Upper lobe of right lung (tissue), 1 donor: Measurements from ENCODE around the gene LHFPL6. TPM values are rescaled to one million over a fixed set of nuclear protein-coding genes. Genes with fewer than 3 reads are reported as not detected.

ENCODE experiments used
- ATAC-seq: fragments of 200-7000 bp; cut with Tn5 transposase; one replicate; pipeline ENCODE4 v1.9.1; 2020; ENCODE audit warnings: mild to moderate bottlenecking, moderate library complexity
- DNase-seq: peaks from one replicate; pipeline ENCODE4 v3.0.0-alpha.2; 2020
- H3K27ac ChIP-seq: fragments of 200-600 bp; one replicate; pipeline ENCODE4 v1.8.0; 2022
- H3K27me3 ChIP-seq: fragments of 200-600 bp; one replicate; pipeline ENCODE4 v1.8.0; 2022; ENCODE audit warnings: mild to moderate bottlenecking
- H3K36me3 ChIP-seq: fragments of 200-600 bp; one replicate; pipeline ENCODE4 v1.8.0; 2022
- H3K4me1 ChIP-seq: fragments of 200-600 bp; one replicate; pipeline ENCODE4 v1.8.0; 2022
- H3K4me3 ChIP-seq: fragments of 200-600 bp; one replicate; pipeline ENCODE4 v1.8.0; 2022; ENCODE audit warnings: mild to moderate bottlenecking
- H3K9me3 ChIP-seq: fragments of 200-600 bp; one replicate; pipeline ENCODE4 v1.8.0; 2022
- intact Hi-C: fragments of 100-400 bp; cut with DNase I; formaldehyde crosslinking; loops from one replicate; pipeline ENCODE4 v1.11.0; 2022
- total RNA-seq: library from RNA; stranded (reverse); fragmentation: NEBNext Ultra II Directional; extraction: Animal tissue kit (Norgen Biotek cat#: 25700); gene quantifications from one replicate; pipeline ENCODE4 v1.2.1, GENCODE V29; 2021
- TF ChIP-seq, protein P1 (sequence below): fragments of 200-600 bp; IDR thresholded peaks from one replicate; pipeline ENCODE4 v1.8.0; 2022; ENCODE audit warnings: antibody characterized with exemption
- donor health status: DM: no; HTN: yes; CAD: no; lungs with severe emphysema.

The LHFPL6 gene
- total RNA-seq, 1 donor from 2014 or later: 80.0 TPM

DNA sequence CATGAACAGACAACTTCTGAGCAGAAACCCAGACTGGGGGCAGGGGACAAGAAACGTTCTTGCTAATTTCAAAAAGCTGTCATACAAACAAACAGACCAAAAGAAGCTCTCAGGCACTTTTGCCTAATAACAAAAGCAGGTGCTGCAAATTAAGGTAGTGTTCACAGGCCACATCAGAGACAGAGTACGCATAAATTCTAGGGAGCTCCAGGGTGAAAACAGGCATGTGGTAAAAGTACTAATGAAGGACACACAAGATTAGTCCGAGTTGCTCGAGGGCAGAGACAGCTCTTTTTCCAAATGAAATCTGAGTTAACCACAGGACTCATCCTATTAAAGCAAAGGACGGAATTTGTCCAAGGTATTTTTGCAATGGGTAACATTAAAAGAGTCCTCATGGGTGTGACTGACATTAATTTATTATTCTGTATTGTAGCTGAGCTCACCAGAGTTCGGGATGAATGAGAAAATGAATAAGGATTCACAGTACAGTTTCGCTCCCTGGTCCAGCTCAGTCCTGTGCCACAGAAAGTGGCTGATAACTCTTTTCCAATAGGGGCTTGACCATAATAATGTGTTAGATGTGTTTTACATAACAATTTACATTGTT lies 197.3 kb downstream of the LHFPL6 start:
- H3K27ac ChIP-seq: no peak overlapping the region

GRCh38 chr13:39405107-39405506 lies 197.9 kb downstream of the LHFPL6 start:
- TF ChIP-seq, protein P1, sequence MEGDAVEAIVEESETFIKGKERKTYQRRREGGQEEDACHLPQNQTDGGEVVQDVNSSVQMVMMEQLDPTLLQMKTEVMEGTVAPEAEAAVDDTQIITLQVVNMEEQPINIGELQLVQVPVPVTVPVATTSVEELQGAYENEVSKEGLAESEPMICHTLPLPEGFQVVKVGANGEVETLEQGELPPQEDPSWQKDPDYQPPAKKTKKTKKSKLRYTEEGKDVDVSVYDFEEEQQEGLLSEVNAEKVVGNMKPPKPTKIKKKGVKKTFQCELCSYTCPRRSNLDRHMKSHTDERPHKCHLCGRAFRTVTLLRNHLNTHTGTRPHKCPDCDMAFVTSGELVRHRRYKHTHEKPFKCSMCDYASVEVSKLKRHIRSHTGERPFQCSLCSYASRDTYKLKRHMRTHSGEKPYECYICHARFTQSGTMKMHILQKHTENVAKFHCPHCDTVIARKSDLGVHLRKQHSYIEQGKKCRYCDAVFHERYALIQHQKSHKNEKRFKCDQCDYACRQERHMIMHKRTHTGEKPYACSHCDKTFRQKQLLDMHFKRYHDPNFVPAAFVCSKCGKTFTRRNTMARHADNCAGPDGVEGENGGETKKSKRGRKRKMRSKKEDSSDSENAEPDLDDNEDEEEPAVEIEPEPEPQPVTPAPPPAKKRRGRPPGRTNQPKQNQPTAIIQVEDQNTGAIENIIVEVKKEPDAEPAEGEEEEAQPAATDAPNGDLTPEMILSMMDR: no peak
- no peak for ATAC-seq
- Histone ChIP-seq H3K27me3 (no peaks in the 10 kb centered on the region), H3K27ac (no peak overlapping the region), H3K4me3 (no peak overlapping the region), H3K4me1 (peaks cover 21% of the 10 kb centered on the region), H3K36me3 (no peaks in the 10 kb centered on the region), H3K9me3 (no peaks in the 10 kb centered on the region)
- intact Hi-C loops: no loop called here
- DNase-seq: no peak

More for the DNA sequence above, 197.3 kb downstream of the LHFPL6 start:
- Histone ChIP-seq H3K36me3 (no peaks in the 10 kb centered on the region), H3K4me1 (peaks cover 27% of the 10 kb centered on the region), H3K4me3 (no peak overlapping the region), H3K27me3 (no peaks in the 10 kb centered on the region), H3K9me3 (no peaks in the 10 kb centered on the region)
- DNase-seq (no peak), ATAC-seq (no peak)
- intact Hi-C loops: no loop called here
- TF ChIP-seq, protein P1: no peak

GRCh38 chr13:39403106-39403505 lies 199.9 kb downstream of the LHFPL6 start:
- Histone ChIP-seq H3K4me3 (no peak overlapping the region), H3K27me3 (no peaks in the 10 kb centered on the region), H3K4me1 (peaks cover 5% of the 10 kb centered on the region), H3K9me3 (no peaks in the 10 kb centered on the region), H3K36me3 (no peaks in the 10 kb centered on the region), H3K27ac (no peak overlapping the region)
- no peak for ATAC-seq
- TF ChIP-seq, protein P1: no peak
- intact Hi-C loops: no loop called here
- no peak for DNase-seq

GRCh38 chr13:39402221-39402970 lies 200.6 kb downstream of the LHFPL6 start:
- H3K27me3 ChIP-seq: no peaks in the 10 kb centered on the region
- no peak overlapping the region for H3K4me3 ChIP-seq
- TF ChIP-seq, protein P1: no peak
- ATAC-seq: no peak
- intact Hi-C loops: no loop called here
- no peaks in the 10 kb centered on the region for H3K9me3 ChIP-seq
- no peak for DNase-seq
- H3K27ac ChIP-seq: no peak overlapping the region
- no peaks in the 10 kb centered on the region for H3K36me3 ChIP-seq
- no peaks in the 10 kb centered on the region for H3K4me1 ChIP-seq

DNA sequence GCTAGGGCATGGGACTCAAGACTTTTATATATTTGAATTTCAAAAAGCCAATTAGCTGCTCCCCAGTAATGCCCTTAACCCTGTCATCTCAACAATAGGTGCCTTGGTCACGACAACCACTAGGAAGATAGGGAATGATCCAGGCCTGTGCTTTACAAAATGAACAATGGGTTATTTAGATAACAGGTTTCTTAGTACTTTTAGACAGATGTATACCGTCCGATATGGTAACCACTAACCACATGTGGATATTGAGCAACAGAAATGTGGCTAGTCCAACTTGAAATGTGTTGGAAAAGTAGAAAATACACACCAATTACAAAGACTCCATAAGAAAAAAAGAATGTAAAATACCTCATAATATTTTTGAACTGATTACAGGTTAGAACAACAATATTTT lies 201.2 kb downstream of the LHFPL6 start:
- no peaks in the 10 kb centered on the region for H3K36me3 ChIP-seq
- TF ChIP-seq, protein P1: no peak
- no peak for ATAC-seq
- H3K4me1 ChIP-seq: no peaks in the 10 kb centered on the region
- intact Hi-C loops: no loop called here
- H3K4me3 ChIP-seq: no peak overlapping the region
- no peaks in the 10 kb centered on the region for H3K27me3 ChIP-seq
- H3K9me3 ChIP-seq: no peaks in the 10 kb centered on the region
- H3K27ac ChIP-seq: no peak overlapping the region
- no peak for DNase-seq
